ENCODE measurements around the gene PLPPR3. TPM values are rescaled to one million over a fixed set of nuclear protein-coding genes. Genes with fewer than 3 reads are reported as not detected.

Gene PLPPR3
- polyA plus RNA-seq, 1 of the 3 experiments (the other 2 are of a cell fraction): 1.6 TPM

DNA sequence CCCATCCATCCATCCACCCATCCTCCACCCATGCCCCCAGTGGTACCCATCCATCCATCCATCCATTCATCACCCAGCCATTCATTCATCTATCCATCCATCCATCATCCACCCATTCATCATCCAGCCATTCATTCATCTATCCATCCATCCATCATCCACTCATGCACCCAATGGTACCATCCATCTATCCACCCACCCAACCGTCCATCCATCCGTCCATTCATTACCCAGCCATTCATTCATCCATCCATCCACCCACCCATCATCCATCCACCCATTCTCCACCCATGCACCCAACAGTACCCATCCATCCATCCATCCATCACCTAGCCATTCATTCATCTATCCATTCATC is 5.3 kb downstream of the PLPPR3 start:
- no peak for DNase-seq
- H3K9me3 ChIP-seq: no peaks in the 10 kb centered on the region
- H3K4me1 ChIP-seq (ENCODE audit: control insufficient read depth in 1 of 2, insufficient read depth in 2 of 2, low read depth in 1 of 2, low read length in 1 of 2): no peaks in the 10 kb centered on the region
- H3K79me2 ChIP-seq (ENCODE audit: insufficient read depth): no peaks in the 10 kb centered on the region
- H3K9me2 ChIP-seq: no peaks in the 10 kb centered on the region
- peaks cover 7% of the 10 kb centered on the region for H4K20me1 ChIP-seq (ENCODE audit: insufficient read depth)
- WGBS (ENCODE audit: low lambda C conversion rate): 98% methylated on average over 2 of the region's 2 CpGs
- H3K9ac ChIP-seq: no peak overlapping the region
- TF ChIP-seq MXI1 (IDR thresholded peaks at IDR 0.05; ENCODE audit: low read depth, low read length): no peak
- TF ChIP-seq, protein P1, sequence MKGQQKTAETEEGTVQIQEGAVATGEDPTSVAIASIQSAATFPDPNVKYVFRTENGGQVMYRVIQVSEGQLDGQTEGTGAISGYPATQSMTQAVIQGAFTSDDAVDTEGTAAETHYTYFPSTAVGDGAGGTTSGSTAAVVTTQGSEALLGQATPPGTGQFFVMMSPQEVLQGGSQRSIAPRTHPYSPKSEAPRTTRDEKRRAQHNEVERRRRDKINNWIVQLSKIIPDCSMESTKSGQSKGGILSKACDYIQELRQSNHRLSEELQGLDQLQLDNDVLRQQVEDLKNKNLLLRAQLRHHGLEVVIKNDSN (IDR thresholded peaks at IDR 0.05; ENCODE audit: borderline replicate concordance, low read depth): no peak
- no peak for TF ChIP-seq CHD2 (IDR thresholded peaks at IDR 0.05; ENCODE audit: low read length, partially characterized antibody)
- no peak for TF ChIP-seq JUND (IDR thresholded peaks at IDR 0.05)
- no peak for TF ChIP-seq NFIC (IDR thresholded peaks at IDR 0.05; ENCODE audit: borderline replicate concordance)
- TF ChIP-seq RCOR1 (IDR thresholded peaks at IDR 0.05; ENCODE audit: low read length): no peak
- no peak for TF ChIP-seq GABPA (IDR thresholded peaks at IDR 0.05; ENCODE audit: low read depth)
- no peak for TF ChIP-seq EZH2phosphoT487 (IDR thresholded peaks at IDR 0.05; ENCODE audit: borderline replicate concordance, low read depth)
- TF ChIP-seq TEAD4 (IDR thresholded peaks at IDR 0.05; ENCODE audit: borderline replicate concordance, insufficient read depth): no peak
- no peak for TF ChIP-seq TAF1 (IDR thresholded peaks at IDR 0.05; ENCODE audit: borderline replicate concordance, low read depth, low read length)
- TF ChIP-seq FOSL2 (IDR thresholded peaks at IDR 0.05; ENCODE audit: borderline replicate concordance, low read depth): no peak
- no peak for TF ChIP-seq POLR2AphosphoS5 (IDR thresholded peaks at IDR 0.05; ENCODE audit: low read depth, low read length)
- ChIA-PET POLR2A (no interaction called here), CTCF (no interaction called here)
- H2AFZ ChIP-seq (ENCODE audit: low read depth): no peak overlapping the region
- H3K4me2 ChIP-seq: no peak overlapping the region
- no peak overlapping the region for H3K27ac ChIP-seq (ENCODE audit: low read depth in 2 of 2, low read length in 1 of 2)
- H3K36me3 ChIP-seq (replicated peaks in 1 of 2; ENCODE audit: control insufficient read depth in 1 of 2, insufficient read depth in 2 of 2, low read length in 1 of 2): peaks cover 6 to 7% of the 10 kb centered on the region in 2 experiments
- no peak overlapping the region for H3K4me3 ChIP-seq (ENCODE audit: low read depth in 2 of 2, low read length in 1 of 2)
- H3K27me3 ChIP-seq (ENCODE audit: insufficient read depth): no peaks in the 10 kb centered on the region
- peaks cover 7% of the 10 kb centered on the region for H3F3A ChIP-seq (replicated peaks; ENCODE audit: insufficient read depth)

DNA sequence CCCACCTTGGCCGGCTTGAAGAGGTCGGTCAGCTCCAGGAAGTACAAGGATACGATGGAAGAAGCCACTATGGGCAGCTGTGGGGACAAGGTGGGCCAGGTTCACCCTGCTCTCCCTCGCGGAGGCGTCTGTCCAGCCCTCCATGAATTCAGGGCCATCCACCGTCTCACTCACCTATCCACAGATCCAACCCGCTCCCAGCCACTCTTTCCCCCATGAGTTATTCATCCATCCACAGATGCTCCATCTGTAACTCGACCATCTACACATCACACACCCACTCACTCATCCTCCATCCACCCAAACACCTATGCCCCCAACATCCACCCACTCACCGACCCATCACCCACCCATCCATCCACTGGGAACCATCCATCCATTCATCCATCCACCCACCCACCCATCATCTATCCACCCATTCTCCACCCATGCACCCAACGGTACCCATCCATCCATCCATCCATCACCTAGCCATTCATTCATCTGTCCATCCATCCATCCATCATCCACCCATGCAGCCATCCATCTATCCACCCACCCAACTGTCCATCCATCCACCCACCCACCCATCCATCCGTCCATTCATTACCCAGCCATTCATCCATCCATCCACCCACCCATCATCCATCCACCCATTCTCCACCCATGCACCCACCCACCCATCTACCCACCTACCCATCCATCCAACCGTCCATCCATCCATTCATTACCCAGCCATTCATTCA is 5.8 kb downstream of the PLPPR3 start:
- 94% methylated on average over 13 of the region's 13 CpGs for WGBS (ENCODE audit: low lambda C conversion rate)
- H3K36me3 ChIP-seq (replicated peaks in 1 of 2; ENCODE audit: control insufficient read depth in 1 of 2, insufficient read depth in 2 of 2, low read length in 1 of 2): peaks cover 6 to 13% of the 10 kb centered on the region in 2 experiments
- TF ChIP-seq POLR2AphosphoS5 (IDR thresholded peaks at IDR 0.05; ENCODE audit: low read depth, low read length): no peak
- no peak for TF ChIP-seq SIN3A (IDR thresholded peaks at IDR 0.05; ENCODE audit: borderline replicate concordance, low read depth, low read length)
- TF ChIP-seq RXRA (IDR thresholded peaks at IDR 0.05; ENCODE audit: borderline replicate concordance, low read depth): no peak
- TF ChIP-seq, protein P2, sequence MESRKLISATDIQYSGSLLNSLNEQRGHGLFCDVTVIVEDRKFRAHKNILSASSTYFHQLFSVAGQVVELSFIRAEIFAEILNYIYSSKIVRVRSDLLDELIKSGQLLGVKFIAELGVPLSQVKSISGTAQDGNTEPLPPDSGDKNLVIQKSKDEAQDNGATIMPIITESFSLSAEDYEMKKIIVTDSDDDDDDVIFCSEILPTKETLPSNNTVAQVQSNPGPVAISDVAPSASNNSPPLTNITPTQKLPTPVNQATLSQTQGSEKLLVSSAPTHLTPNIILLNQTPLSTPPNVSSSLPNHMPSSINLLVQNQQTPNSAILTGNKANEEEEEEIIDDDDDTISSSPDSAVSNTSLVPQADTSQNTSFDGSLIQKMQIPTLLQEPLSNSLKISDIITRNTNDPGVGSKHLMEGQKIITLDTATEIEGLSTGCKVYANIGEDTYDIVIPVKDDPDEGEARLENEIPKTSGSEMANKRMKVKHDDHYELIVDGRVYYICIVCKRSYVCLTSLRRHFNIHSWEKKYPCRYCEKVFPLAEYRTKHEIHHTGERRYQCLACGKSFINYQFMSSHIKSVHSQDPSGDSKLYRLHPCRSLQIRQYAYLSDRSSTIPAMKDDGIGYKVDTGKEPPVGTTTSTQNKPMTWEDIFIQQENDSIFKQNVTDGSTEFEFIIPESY (IDR thresholded peaks at IDR 0.05; ENCODE audit: borderline replicate concordance, low read depth): no peak
- no peak for TF ChIP-seq CHD2 (IDR thresholded peaks at IDR 0.05; ENCODE audit: low read length, partially characterized antibody)
- TF ChIP-seq, protein P3, sequence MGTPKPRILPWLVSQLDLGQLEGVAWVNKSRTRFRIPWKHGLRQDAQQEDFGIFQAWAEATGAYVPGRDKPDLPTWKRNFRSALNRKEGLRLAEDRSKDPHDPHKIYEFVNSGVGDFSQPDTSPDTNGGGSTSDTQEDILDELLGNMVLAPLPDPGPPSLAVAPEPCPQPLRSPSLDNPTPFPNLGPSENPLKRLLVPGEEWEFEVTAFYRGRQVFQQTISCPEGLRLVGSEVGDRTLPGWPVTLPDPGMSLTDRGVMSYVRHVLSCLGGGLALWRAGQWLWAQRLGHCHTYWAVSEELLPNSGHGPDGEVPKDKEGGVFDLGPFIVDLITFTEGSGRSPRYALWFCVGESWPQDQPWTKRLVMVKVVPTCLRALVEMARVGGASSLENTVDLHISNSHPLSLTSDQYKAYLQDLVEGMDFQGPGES (IDR thresholded peaks at IDR 0.05; ENCODE audit: low read depth, low read length): no peak
- no peak for DNase-seq
- H3K4me1 ChIP-seq (ENCODE audit: control insufficient read depth in 1 of 2, insufficient read depth in 2 of 2, low read depth in 1 of 2, low read length in 1 of 2): no peaks in the 10 kb centered on the region
- POLR2A ChIA-PET: interaction anchor here (1.0 kb wide), 1 partner anchor 15 kb away, joined by 4 read pairs; no protein-coding TSS in a partner anchor
- no peak overlapping the region for H3K9ac ChIP-seq
- H3K27me3 ChIP-seq (ENCODE audit: insufficient read depth): no peaks in the 10 kb centered on the region
- CTCF ChIA-PET: interaction anchor here (1.0 kb wide), 1 partner anchor 46 kb away, joined by 3 read pairs; no protein-coding TSS in a partner anchor
- no peak overlapping the region for H3K27ac ChIP-seq (ENCODE audit: low read depth in 2 of 2, low read length in 1 of 2)
- H3K9me3 ChIP-seq: no peaks in the 10 kb centered on the region
- no peak overlapping the region for H3K4me3 ChIP-seq (ENCODE audit: low read depth in 2 of 2, low read length in 1 of 2)
- no peaks in the 10 kb centered on the region for H3K79me2 ChIP-seq (ENCODE audit: insufficient read depth)
- peaks cover 12% of the 10 kb centered on the region for H3F3A ChIP-seq (replicated peaks; ENCODE audit: insufficient read depth)
- H4K20me1 ChIP-seq (ENCODE audit: insufficient read depth): peaks cover 12% of the 10 kb centered on the region
- no peaks in the 10 kb centered on the region for H3K9me2 ChIP-seq
- no peak overlapping the region for H3K4me2 ChIP-seq
- H2AFZ ChIP-seq (ENCODE audit: low read depth): no peak overlapping the region
